HG03378 (cell line): ENCODE measurements around the gene NEUROG2.
"Not testable (repeated sequence)": the region's sequence is repeated elsewhere in the genome, so short reads cannot be mapped to it uniquely, and the experiment has no call there.

Experiments used
- ATAC-seq: cut with Tn5 transposase; IDR thresholded peaks from one replicate; pipeline ENCODE4 v1.9.1; 2021; ENCODE audit warnings: mild to moderate bottlenecking, moderate library complexity; ENCODE audit not compliant: unreplicated experiment

NEUROG2 gene

GRCh38 chr4:112516066-112516470, at the start of gene NEUROG2:
TSS of gene NEUROG2 (minus strand) at chr4:112516180. CDS start at chr4:112515475, 705 bp downstream.
- no peak for ATAC-seq

- ATAC-seq: no peak
Observed at GRCh38 chr4:112564706-112565270, 48.8 kb upstream of the NEUROG2 start.

GRCh38 chr4:112563431-112564200, 47.6 kb upstream of the NEUROG2 start:
- peak; percentile 57 for ATAC-seq

- ATAC-seq: no peak
Observed at GRCh38 chr4:112562254-112562879, 46.4 kb upstream of the NEUROG2 start.

- ATAC-seq: peak; percentile 63
Observed at GRCh38 chr4:112560084-112560483, 44.1 kb upstream of the NEUROG2 start.

GRCh38 chr4:112559053-112559452, 43.1 kb upstream of the NEUROG2 start:
- no peak for ATAC-seq

- no peak for ATAC-seq
Observed at GRCh38 chr4:112557676-112558411, 41.9 kb upstream of the NEUROG2 start.

- not testable (repeated sequence) for ATAC-seq
Observed at GRCh38 chr4:112554271-112554670, 38.3 kb upstream of the NEUROG2 start.

GRCh38 chr4:112552668-112553067, 36.7 kb upstream of the NEUROG2 start:
- ATAC-seq: no peak

GRCh38 chr4:112550728-112551127, 34.7 kb upstream of the NEUROG2 start:
- ATAC-seq: no peak

GRCh38 chr4:112546476-112546875, 30.5 kb upstream of the NEUROG2 start:
- ATAC-seq: no peak

- ATAC-seq: no peak
Observed at GRCh38 chr4:112545346-112545745, 29.4 kb upstream of the NEUROG2 start.

GRCh38 chr4:112540695-112541094, 24.7 kb upstream of the NEUROG2 start:
- ATAC-seq: no peak

- ATAC-seq: no peak
Observed at GRCh38 chr4:112536123-112536522, 20.1 kb upstream of the NEUROG2 start.

GRCh38 chr4:112532267-112532666, 16.3 kb upstream of the NEUROG2 start:
- no peak for ATAC-seq

- no peak for ATAC-seq
Observed at GRCh38 chr4:112531146-112531545, 15.2 kb upstream of the NEUROG2 start.

GRCh38 chr4:112526061-112526460, 10.1 kb upstream of the NEUROG2 start:
- ATAC-seq: no peak

- peak; percentile 71 for ATAC-seq
Observed at GRCh38 chr4:112523764-112524505, 8.0 kb upstream of the NEUROG2 start.

- ATAC-seq: peak; percentile 30
Observed at GRCh38 chr4:112523008-112523721, 7.2 kb upstream of the NEUROG2 start.

- not testable (repeated sequence) for ATAC-seq
Observed at GRCh38 chr4:112522431-112522830, 6.5 kb upstream of the NEUROG2 start.
